Measurements from ENCODE around the gene RAB11FIP4.

Gene RAB11FIP4

DNA sequence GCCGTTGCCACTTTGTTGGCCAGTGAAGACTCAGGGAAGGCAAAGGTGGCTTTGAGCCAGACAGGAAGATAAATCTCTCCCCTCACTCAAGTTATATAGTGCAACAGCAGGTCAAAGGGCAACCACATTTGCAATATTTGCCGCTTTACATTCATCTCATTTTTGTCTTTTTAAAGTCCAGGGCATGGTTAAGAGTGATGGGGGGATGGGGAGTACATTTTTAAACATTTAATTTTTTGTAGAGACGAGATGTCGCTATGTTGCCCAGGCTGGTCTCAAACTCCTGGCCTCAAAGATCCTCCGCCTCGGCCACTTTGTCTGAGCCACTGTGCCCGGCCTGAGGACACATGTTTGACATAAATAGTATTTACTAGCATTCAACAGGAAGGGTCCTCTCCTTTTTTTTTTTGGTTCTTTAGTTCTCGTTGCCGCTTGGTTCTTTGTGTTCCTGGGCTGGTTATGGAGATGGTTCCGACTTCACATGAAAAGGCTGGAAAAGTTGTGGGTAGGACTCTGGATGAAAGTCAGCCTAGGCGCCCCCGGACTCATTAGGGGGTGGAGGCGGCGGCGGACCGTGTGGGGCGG is 95.7 kb downstream of the RAB11FIP4 start (continued):
- TF ChIP-seq ZNF830 (tag by site-specific recombination; IDR thresholded peaks at IDR 0.05; ENCODE audit: low read depth) (no peak), BCL11A (tag by site-specific recombination; IDR thresholded peaks at IDR 0.05; ENCODE audit: low read depth) (no peak), ZFHX2 (tag by site-specific recombination; conservative IDR thresholded peaks at IDR 0.05) (peak; percentile 95), SP7 (tag by site-specific recombination; IDR thresholded peaks at IDR 0.05) (no peak), GLI4 (tag by site-specific recombination; IDR thresholded peaks at IDR 0.05) (no peak), GLIS1 (tag by site-specific recombination; IDR thresholded peaks at IDR 0.05) (no peak), ZNF335 (tag by site-specific recombination; conservative IDR thresholded peaks at IDR 0.05) (peak; percentile 81), EGR2 (tag by site-specific recombination; IDR thresholded peaks at IDR 0.05; ENCODE audit: low read depth) (peak; percentile 95), HOXC10 (CRISPR knock-in tag; IDR thresholded peaks at IDR 0.05) (no peak), BCL11B (tag by site-specific recombination; IDR thresholded peaks at IDR 0.05; ENCODE audit: low read depth) (no peak), ZEB2 (tag by site-specific recombination; IDR thresholded peaks at IDR 0.05) (no peak), KLF1 (tag by site-specific recombination; IDR thresholded peaks at IDR 0.05) (no peak), ZNF768 (tag by site-specific recombination; IDR thresholded peaks at IDR 0.05) (no peak), ZNF366 (tag by site-specific recombination; conservative IDR thresholded peaks at IDR 0.05) (no peak), ZFP41 (tag by site-specific recombination; IDR thresholded peaks at IDR 0.05; ENCODE audit: borderline replicate concordance) (no peak), GLI2 (tag by site-specific recombination; IDR thresholded peaks at IDR 0.05; ENCODE audit: borderline replicate concordance, low read depth) (no peak), ZSCAN23 (tag by site-specific recombination; IDR thresholded peaks at IDR 0.05) (no peak), ZNF404 (tag by site-specific recombination; IDR thresholded peaks at IDR 0.05) (no peak), REPIN1 (tag by site-specific recombination; IDR thresholded peaks at IDR 0.05; ENCODE audit: low read depth) (no peak), ZNF660 (tag by site-specific recombination; IDR thresholded peaks at IDR 0.05) (no peak), ZBTB20 (tag by site-specific recombination; IDR thresholded peaks at IDR 0.05) (peak; percentile 95), MZF1 (tag by site-specific recombination; IDR thresholded peaks at IDR 0.05; ENCODE audit: borderline replicate concordance) (no peak), ZBTB17 (tag by site-specific recombination; IDR thresholded peaks at IDR 0.05) (peak; percentile 47; the same call in 1 of the 2 replicates), ZNF114 (tag by site-specific recombination; IDR thresholded peaks at IDR 0.05) (no peak), ZNF623 (tag by site-specific recombination; IDR thresholded peaks at IDR 0.05) (no peak), ZNF544 (tag by site-specific recombination; IDR thresholded peaks at IDR 0.05) (no peak), HOXD13 (CRISPR knock-in tag; IDR thresholded peaks at IDR 0.05; ENCODE audit: borderline replicate concordance) (no peak), ZNF560 (tag by site-specific recombination; IDR thresholded peaks at IDR 0.05; ENCODE audit: borderline replicate concordance) (no peak)
- TF ChIP-seq, protein P1, sequence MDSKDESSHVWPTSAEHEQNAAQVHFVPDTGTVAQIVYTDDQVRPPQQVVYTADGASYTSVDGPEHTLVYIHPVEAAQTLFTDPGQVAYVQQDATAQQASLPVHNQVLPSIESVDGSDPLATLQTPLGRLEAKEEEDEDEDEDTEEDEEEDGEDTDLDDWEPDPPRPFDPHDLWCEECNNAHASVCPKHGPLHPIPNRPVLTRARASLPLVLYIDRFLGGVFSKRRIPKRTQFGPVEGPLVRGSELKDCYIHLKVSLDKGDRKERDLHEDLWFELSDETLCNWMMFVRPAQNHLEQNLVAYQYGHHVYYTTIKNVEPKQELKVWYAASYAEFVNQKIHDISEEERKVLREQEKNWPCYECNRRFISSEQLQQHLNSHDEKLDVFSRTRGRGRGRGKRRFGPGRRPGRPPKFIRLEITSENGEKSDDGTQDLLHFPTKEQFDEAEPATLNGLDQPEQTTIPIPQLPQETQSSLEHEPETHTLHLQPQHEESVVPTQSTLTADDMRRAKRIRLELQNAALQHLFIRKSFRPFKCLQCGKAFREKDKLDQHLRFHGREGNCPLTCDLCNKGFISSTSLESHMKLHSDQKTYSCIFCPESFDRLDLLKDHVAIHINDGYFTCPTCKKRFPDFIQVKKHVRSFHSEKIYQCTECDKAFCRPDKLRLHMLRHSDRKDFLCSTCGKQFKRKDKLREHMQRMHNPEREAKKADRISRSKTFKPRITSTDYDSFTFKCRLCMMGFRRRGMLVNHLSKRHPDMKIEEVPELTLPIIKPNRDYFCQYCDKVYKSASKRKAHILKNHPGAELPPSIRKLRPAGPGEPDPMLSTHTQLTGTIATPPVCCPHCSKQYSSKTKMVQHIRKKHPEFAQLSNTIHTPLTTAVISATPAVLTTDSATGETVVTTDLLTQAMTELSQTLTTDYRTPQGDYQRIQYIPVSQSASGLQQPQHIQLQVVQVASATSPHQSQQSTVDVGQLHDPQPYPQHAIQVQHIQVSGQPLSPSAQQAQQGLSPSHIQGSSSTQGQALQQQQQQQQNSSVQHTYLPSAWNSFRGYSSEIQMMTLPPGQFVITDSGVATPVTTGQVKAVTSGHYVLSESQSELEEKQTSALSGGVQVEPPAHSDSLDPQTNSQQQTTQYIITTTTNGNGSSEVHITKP (tag by site-specific recombination; IDR thresholded peaks at IDR 0.05), result no peak
- TF ChIP-seq, protein P2, sequence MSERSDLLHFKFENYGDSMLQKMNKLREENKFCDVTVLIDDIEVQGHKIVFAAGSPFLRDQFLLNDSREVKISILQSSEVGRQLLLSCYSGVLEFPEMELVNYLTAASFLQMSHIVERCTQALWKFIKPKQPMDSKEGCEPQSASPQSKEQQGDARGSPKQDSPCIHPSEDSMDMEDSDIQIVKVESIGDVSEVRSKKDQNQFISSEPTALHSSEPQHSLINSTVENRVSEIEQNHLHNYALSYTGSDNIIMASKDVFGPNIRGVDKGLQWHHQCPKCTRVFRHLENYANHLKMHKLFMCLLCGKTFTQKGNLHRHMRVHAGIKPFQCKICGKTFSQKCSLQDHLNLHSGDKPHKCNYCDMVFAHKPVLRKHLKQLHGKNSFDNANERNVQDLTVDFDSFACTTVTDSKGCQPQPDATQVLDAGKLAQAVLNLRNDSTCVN (tag by site-specific recombination; optimal IDR thresholded peaks at IDR 0.05), result no peak
- TF ChIP-seq, protein P3, sequence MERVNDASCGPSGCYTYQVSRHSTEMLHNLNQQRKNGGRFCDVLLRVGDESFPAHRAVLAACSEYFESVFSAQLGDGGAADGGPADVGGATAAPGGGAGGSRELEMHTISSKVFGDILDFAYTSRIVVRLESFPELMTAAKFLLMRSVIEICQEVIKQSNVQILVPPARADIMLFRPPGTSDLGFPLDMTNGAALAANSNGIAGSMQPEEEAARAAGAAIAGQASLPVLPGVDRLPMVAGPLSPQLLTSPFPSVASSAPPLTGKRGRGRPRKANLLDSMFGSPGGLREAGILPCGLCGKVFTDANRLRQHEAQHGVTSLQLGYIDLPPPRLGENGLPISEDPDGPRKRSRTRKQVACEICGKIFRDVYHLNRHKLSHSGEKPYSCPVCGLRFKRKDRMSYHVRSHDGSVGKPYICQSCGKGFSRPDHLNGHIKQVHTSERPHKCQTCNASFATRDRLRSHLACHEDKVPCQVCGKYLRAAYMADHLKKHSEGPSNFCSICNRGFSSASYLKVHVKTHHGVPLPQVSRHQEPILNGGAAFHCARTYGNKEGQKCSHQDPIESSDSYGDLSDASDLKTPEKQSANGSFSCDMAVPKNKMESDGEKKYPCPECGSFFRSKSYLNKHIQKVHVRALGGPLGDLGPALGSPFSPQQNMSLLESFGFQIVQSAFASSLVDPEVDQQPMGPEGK (tag by site-specific recombination; IDR thresholded peaks at IDR 0.05), result 0 out of 2 replicates have a peak, but pooled peaks have one; percentile 77
- TF ChIP-seq, protein P4, sequence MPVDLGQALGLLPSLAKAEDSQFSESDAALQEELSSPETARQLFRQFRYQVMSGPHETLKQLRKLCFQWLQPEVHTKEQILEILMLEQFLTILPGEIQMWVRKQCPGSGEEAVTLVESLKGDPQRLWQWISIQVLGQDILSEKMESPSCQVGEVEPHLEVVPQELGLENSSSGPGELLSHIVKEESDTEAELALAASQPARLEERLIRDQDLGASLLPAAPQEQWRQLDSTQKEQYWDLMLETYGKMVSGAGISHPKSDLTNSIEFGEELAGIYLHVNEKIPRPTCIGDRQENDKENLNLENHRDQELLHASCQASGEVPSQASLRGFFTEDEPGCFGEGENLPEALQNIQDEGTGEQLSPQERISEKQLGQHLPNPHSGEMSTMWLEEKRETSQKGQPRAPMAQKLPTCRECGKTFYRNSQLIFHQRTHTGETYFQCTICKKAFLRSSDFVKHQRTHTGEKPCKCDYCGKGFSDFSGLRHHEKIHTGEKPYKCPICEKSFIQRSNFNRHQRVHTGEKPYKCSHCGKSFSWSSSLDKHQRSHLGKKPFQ (tag by site-specific recombination; IDR thresholded peaks at IDR 0.05), result no peak
- TF ChIP-seq, protein P5, sequence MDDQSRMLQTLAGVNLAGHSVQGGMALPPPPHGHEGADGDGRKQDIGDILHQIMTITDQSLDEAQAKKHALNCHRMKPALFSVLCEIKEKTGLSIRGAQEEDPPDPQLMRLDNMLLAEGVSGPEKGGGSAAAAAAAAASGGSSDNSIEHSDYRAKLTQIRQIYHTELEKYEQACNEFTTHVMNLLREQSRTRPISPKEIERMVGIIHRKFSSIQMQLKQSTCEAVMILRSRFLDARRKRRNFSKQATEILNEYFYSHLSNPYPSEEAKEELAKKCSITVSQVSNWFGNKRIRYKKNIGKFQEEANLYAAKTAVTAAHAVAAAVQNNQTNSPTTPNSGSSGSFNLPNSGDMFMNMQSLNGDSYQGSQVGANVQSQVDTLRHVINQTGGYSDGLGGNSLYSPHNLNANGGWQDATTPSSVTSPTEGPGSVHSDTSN (CRISPR knock-in tag; IDR thresholded peaks at IDR 0.05), result no peak

All from HEK293 (cell line).